A673 (cell line): Measurements from ENCODE around the gene TTC21A.

Experiments
- EZH2 ChIP-seq: fragments of 200-600 bp; sonication (generic); IDR thresholded peaks from 2 replicates; pipeline ENCODE4 v1.6.1; 2017; ENCODE audit warnings: borderline replicate concordance, low read depth, mild to moderate bottlenecking, mixed read lengths, antibody characterized with exemption, low read length; ENCODE audit not compliant: poor library complexity, severe bottlenecking
- TF ChIP-seq, protein P1 (sequence below): fragments of 300-800, 200-600 bp; sonication (generic); conservative IDR thresholded peaks from 2 replicates; pipeline ENCODE4 v1.5.1; 2017; ENCODE audit warnings: low read depth, mild to moderate bottlenecking, antibody characterized with exemption, low read length, moderate library complexity, mixed read lengths

DNA sequence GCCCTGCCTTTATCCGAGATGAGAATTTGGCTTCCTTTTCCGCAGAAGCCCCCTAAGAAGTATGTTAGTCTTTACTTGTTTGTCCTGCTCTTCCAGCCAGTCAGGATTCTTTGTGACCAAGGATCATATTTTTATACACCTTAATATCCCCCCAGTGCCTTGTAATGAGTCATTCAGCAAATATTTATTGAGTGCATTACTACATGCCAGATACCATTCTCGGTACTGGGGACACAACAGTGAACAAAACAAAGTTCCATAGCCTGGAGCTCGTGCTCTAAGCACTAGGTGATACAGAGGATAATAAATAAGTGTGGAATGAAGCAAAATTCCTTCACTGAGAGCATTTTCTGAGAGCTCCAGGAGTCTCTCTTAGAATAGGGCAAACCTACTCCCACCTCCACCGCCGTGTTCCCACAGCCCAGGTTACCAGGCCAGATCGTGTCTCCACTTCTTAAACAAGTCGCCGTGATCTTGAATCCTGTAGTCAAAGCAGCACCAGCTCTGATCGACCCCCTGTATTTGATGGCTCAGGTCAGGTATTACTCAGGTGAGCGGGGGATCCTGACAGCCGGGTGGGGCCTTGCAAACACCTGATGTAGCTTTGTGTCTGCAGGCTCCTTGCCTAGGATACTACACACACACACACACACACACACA is 18.5 kb downstream of the TTC21A start:
- TF ChIP-seq, protein P1, sequence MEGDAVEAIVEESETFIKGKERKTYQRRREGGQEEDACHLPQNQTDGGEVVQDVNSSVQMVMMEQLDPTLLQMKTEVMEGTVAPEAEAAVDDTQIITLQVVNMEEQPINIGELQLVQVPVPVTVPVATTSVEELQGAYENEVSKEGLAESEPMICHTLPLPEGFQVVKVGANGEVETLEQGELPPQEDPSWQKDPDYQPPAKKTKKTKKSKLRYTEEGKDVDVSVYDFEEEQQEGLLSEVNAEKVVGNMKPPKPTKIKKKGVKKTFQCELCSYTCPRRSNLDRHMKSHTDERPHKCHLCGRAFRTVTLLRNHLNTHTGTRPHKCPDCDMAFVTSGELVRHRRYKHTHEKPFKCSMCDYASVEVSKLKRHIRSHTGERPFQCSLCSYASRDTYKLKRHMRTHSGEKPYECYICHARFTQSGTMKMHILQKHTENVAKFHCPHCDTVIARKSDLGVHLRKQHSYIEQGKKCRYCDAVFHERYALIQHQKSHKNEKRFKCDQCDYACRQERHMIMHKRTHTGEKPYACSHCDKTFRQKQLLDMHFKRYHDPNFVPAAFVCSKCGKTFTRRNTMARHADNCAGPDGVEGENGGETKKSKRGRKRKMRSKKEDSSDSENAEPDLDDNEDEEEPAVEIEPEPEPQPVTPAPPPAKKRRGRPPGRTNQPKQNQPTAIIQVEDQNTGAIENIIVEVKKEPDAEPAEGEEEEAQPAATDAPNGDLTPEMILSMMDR, result no peak
- TF ChIP-seq EZH2, result no peak
